Peyer's patch (tissue), 4 donors: ENCODE results near the gene CAVIN3.

Source experiments
- POLR2A ChIP-seq, 2 donors: fragments of 450-650 bp; IDR thresholded peaks; one replicate each; pipeline ENCODE4 v1.5.1; 2017; ENCODE audit warnings: antibody characterized with exemption in 2 of 2, mild to moderate bottlenecking in 2 of 2, moderate library complexity in 2 of 2
- TF ChIP-seq, protein P1 (sequence below), 6 experiments: fragments of 450-650 bp in 4 of 6; fragments of 200-600 bp in 2 of 6; sonication (generic) in 1 of 6; IDR thresholded peaks; one replicate each; pipeline ENCODE4 v1.5.1; 2017 to 2019; ENCODE audit warnings: antibody characterized with exemption in 6 of 6, mild to moderate bottlenecking in 3 of 6, moderate library complexity in 1 of 6

DNA sequence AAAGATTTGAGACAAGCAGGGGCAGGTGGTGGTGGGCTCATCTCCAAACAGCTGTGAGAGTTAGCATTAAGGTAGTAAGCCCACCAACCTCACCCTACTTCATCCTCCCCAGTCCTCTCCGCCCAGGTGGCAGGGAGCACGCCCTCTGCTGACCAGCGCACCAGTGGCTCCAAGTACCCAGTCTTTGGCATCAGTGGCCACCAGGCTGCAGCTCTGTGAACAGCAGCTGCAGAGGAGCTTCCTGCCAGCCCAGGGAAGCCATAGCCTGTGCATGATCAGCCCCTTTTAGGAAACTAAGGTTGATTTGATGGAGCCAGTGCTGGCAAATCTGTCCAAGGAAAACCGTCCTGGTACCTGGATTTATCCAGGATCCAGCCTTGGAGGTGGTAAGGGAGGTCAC is 21.7 kb downstream of the CAVIN3 start:
- TF ChIP-seq, protein P1, sequence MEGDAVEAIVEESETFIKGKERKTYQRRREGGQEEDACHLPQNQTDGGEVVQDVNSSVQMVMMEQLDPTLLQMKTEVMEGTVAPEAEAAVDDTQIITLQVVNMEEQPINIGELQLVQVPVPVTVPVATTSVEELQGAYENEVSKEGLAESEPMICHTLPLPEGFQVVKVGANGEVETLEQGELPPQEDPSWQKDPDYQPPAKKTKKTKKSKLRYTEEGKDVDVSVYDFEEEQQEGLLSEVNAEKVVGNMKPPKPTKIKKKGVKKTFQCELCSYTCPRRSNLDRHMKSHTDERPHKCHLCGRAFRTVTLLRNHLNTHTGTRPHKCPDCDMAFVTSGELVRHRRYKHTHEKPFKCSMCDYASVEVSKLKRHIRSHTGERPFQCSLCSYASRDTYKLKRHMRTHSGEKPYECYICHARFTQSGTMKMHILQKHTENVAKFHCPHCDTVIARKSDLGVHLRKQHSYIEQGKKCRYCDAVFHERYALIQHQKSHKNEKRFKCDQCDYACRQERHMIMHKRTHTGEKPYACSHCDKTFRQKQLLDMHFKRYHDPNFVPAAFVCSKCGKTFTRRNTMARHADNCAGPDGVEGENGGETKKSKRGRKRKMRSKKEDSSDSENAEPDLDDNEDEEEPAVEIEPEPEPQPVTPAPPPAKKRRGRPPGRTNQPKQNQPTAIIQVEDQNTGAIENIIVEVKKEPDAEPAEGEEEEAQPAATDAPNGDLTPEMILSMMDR (IDR thresholded peaks at IDR 0.05), result peak in 4 of 6 experiments; percentile 14 to 50 (median 46)
- TF ChIP-seq POLR2A (IDR thresholded peaks at IDR 0.05), result no peak
